Small intestine (tissue), 7 donors: ENCODE measurements around the gene MPP3. TPM values are rescaled to one million over a fixed set of nuclear protein-coding genes. Genes with fewer than 3 reads are reported as not detected.

Experiments
- DNase-seq, 2 donors: peaks; one replicate each; pipeline versions ENCODE4 v3.0.0 to v3.0.0-alpha.2; 2013
- FAIRE-seq: peaks from 2 replicates; lab custom pipeline; 2012; peaks lifted over from hg19 to GRCh38; lab: Jason Lieb, UNC
- H3K27ac ChIP-seq, 3 donors: one replicate each; pipeline ENCODE4 v1.5.1; 2013; ENCODE audit warnings: low read length in 2 of 3, mild to moderate bottlenecking in 2 of 3, control low read depth in 1 of 3, inconsistent platforms in 1 of 3, low read depth in 1 of 3, moderate library complexity in 1 of 3
- H3K27me3 ChIP-seq, 3 donors: one replicate each; pipeline ENCODE4 v1.6.1; 2013; ENCODE audit warnings: low read length in 3 of 3, inconsistent platforms in 1 of 3; ENCODE audit not compliant: control insufficient read depth in 3 of 3, insufficient read depth in 3 of 3
- H3K36me3 ChIP-seq, 3 donors: one replicate each; pipeline ENCODE4 v1.6.1; 2013; ENCODE audit warnings: low read length in 3 of 3, inconsistent platforms in 1 of 3, low read depth in 1 of 3, mild to moderate bottlenecking in 1 of 3, moderate library complexity in 1 of 3; ENCODE audit not compliant: control insufficient read depth in 3 of 3, insufficient read depth in 2 of 3
- H3K4me1 ChIP-seq, 3 donors: one replicate each; pipeline ENCODE4 v1.6.1; 2013; ENCODE audit warnings: low read length in 2 of 3, inconsistent platforms in 1 of 3, low read depth in 1 of 3, mild to moderate bottlenecking in 1 of 3, moderate library complexity in 1 of 3; ENCODE audit not compliant: control insufficient read depth in 3 of 3, insufficient read depth in 2 of 3
- H3K4me3 ChIP-seq, 3 donors: one replicate each; pipeline ENCODE4 v1.5.1; 2013; ENCODE audit warnings: low read length in 3 of 3, control low read depth in 1 of 3, inconsistent platforms in 1 of 3, low read depth in 1 of 3, mild to moderate bottlenecking in 1 of 3, moderate library complexity in 1 of 3
- H3K9me3 ChIP-seq, 2 donors: one replicate each; pipeline ENCODE4 v1.6.1; 2013; ENCODE audit warnings: low read depth in 1 of 2, low read length in 1 of 2; ENCODE audit not compliant: control insufficient read depth in 2 of 2, insufficient read depth in 1 of 2
- WGBS, 3 donors: extraction: QIAGEN DNeasy Blood & Tissue Kit; methylation state at CpG; one replicate each; pipeline ENCODE4 v1.1.7; 2013; 5-methylcytosine and 5-hydroxymethylcytosine counted together
- polyA plus RNA-seq, 4 donors: library from polyadenylated mRNA; stranded (reverse) in 3 of 4; unstranded in 1 of 4; fragments of 200-250 nt in 3 of 4; fragments of 120-200 nt in 1 of 4; gene quantifications; one replicate each; pipeline versions ENCODE4 v1.2.1 to v1.2.3, GENCODE V29; 2013
- donor health status: healthy with polysubstance abuse.
- donor health status: control.
- donor health status: control.
- donor health status: Bipolar disorder and iron deficiency.
- donor health status: healthy.

The MPP3 gene
- polyA plus RNA-seq, 4 donors = 1.2 to 5.4 (median 2.6) TPM

GRCh38 chr17:43767053-43767712 lies 65.8 kb downstream of the MPP3 start:
- Histone ChIP-seq H3K9me3 (no peaks in the 10 kb centered on the region), H3K4me3 (no peak overlapping the region), H3K27me3 (no peaks in the 10 kb centered on the region), H3K36me3 (peaks cover 3 to 51% (median 6%) of the 10 kb centered on the region in 3 donors), H3K4me1 (no peaks in the 10 kb centered on the region), H3K27ac (no peak overlapping the region)
- WGBS, 3 donors = 84 to 87% (median 85%) methylated on average over 6 of the region's 6 CpGs
- FAIRE-seq (no peak), DNase-seq (no peak)

- Histone ChIP-seq H3K27ac (no peak overlapping the region), H3K27me3 (no peaks in the 10 kb centered on the region), H3K4me3 (no peak overlapping the region), H3K9me3 (no peaks in the 10 kb centered on the region), H3K4me1 (no peaks in the 10 kb centered on the region), H3K36me3 (peaks cover 2 to 44% (median 6%) of the 10 kb centered on the region in 3 donors)
- no peak for FAIRE-seq
- DNase-seq = peak; percentile 50 to 65
- 59 to 75% (median 64%) methylated on average over 7 of the region's 7 CpGs for WGBS, 3 donors
Observed at GRCh38 chr17:43766413-43767052, 66.4 kb downstream of the MPP3 start.

GRCh38 chr17:43760254-43760852 lies 72.6 kb downstream of the MPP3 start:
- FAIRE-seq = peak; percentile 65
- Histone ChIP-seq H3K4me1 (peaks cover 0 to 4% (median 0%) of the 10 kb centered on the region in 3 donors), H3K4me3 (no peak overlapping the region), H3K27ac (peak overlapping the region in 1 of 3 donors; percentile 31), H3K36me3 (no peaks in the 10 kb centered on the region), H3K9me3 (no peaks in the 10 kb centered on the region), H3K27me3 (peaks cover 7 to 33% (median 16%) of the 10 kb centered on the region in 3 donors)
- peak; percentile 95 to 97 for DNase-seq
- WGBS, 3 donors = 5 to 15% (median 10%) methylated on average over 10 of the region's 10 CpGs

DNA sequence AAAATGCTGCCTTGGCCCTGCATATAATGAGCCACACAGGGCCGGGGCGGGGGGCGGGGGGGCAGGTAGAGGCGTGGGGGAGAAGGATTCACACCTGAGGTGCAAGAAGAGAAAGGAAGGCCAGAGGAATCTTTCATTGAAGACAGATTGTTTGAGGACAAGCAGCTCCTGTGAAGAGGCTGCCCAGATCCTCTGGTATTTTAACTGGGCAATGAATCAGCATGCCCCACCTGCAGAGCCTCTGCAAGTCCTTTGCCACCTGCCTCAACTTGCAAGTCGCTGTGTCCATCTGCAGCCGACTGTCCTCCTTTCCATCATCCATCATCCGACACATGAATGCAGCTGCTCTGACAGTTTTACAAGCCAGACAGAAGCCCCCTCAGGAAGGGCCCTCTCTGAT lies 73.1 kb downstream of the MPP3 start:
- 62 to 82% (median 72%) methylated on average over 7 of the region's 7 CpGs for WGBS, 3 donors
- no peaks in the 10 kb centered on the region for H3K36me3 ChIP-seq
- FAIRE-seq (no peak), DNase-seq (no peak)
- H3K4me1 ChIP-seq = peaks cover 0 to 4% (median 3%) of the 10 kb centered on the region in 3 donors
- H3K27me3 ChIP-seq = peaks cover 11 to 37% (median 16%) of the 10 kb centered on the region in 3 donors
- H3K4me3 ChIP-seq = no peak overlapping the region
- H3K27ac ChIP-seq = no peak overlapping the region
- H3K9me3 ChIP-seq = no peaks in the 10 kb centered on the region

DNA sequence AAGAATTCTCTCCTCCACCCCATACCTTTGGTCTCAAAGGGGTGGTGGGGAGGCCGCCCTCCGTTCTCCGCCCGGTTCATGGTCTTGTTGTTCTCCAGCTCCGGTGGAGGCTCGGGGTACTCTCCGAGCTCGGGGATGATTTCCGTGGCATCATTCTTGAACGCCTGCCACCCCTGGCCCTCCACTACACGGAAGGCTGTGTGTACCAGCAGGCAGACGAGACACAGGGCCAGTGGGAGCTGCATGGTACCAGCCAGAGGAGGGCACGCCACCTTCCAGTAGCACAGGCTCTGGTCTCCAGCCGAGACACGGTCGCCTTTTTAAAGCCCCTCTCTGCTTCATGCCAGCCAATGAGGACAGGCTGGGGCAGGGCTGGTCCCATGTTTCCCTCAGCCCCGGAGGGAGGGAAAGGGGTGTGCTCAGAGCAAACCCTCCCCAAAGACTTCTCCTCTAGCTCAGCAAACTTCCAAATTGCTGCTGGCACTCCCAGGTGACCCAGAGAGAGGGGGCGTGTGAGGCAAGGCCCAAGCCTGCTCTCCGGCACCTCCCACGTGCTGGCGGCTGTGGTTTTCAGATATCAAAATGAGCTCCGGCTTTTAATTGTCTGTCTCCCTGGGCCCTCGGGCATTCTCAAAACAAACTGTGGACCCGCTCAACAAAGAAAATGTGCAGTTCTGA lies 74.3 kb downstream of the MPP3 start, which contains the start of gene SOST:
Gene SOST (minus strand): TSS at position 295 of the 678 bp plus-strand sequence. CDS start 50 bp downstream, at position 245.
- H3K27me3 ChIP-seq = peaks cover 11 to 49% (median 20%) of the 10 kb centered on the region in 3 donors
- DNase-seq = no peak
- FAIRE-seq = no peak
- H3K36me3 ChIP-seq = no peaks in the 10 kb centered on the region
- H3K27ac ChIP-seq = no peak within 1 kb of the TSS
- 82 to 86% (median 84%) methylated on average over 24 of the region's 24 CpGs for WGBS, 3 donors
- H3K4me3 ChIP-seq = no peak within 1 kb of the TSS
- no peaks in the 10 kb centered on the region for H3K9me3 ChIP-seq
- H3K4me1 ChIP-seq = peaks cover 0 to 4% (median 3%) of the 10 kb centered on the region in 3 donors

- no peak for FAIRE-seq
- WGBS, 3 donors = 65 to 81% (median 68%) methylated on average over 6 of the region's 6 CpGs
- H3K27ac ChIP-seq = no peak overlapping the region
- no peaks in the 10 kb centered on the region for H3K36me3 ChIP-seq
- H3K4me1 ChIP-seq = peaks cover 0 to 4% (median 3%) of the 10 kb centered on the region in 3 donors
- H3K27me3 ChIP-seq = peaks cover 11 to 51% (median 20%) of the 10 kb centered on the region in 3 donors
- H3K4me3 ChIP-seq = no peak overlapping the region
- no peaks in the 10 kb centered on the region for H3K9me3 ChIP-seq
- no peak for DNase-seq
Observed at GRCh38 chr17:43758086-43758485, 74.9 kb downstream of the MPP3 start.

GRCh38 chr17:43757171-43757660 lies 75.7 kb downstream of the MPP3 start:
- Histone ChIP-seq H3K27ac (no peak overlapping the region), H3K9me3 (no peaks in the 10 kb centered on the region), H3K36me3 (no peaks in the 10 kb centered on the region), H3K4me3 (no peak overlapping the region), H3K4me1 (peaks cover 0 to 4% (median 3%) of the 10 kb centered on the region in 3 donors), H3K27me3 (peaks cover 11 to 56% (median 20%) of the 10 kb centered on the region in 3 donors)
- no peak for FAIRE-seq
- 67 to 82% (median 73%) methylated on average over 8 of the region's 8 CpGs for WGBS, 3 donors
- no peak for DNase-seq

DNA sequence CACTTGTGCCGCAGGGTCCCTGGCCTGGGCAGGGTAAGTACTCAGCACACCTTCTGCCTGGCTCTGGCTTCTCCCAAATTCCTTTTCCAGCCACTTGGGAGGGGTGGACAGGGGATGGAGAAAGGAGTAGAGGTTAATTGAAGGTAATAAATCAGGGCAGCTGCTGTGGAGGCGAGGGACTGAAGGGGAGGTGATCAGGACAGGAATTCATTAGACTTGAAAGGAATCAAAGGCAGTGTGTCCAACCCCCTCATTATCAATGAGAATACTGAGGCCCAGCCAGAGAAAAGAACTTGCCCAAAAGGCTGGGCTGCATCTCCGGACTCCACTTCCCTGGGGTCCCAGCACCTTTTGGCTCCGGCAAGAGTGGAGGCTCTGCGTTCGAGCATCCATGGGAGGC lies 76.7 kb downstream of the MPP3 start:
- Histone ChIP-seq H3K4me1 (peaks cover 0 to 4% (median 3%) of the 10 kb centered on the region in 3 donors), H3K27ac (no peak overlapping the region), H3K27me3 (peaks cover 11 to 56% (median 20%) of the 10 kb centered on the region in 3 donors), H3K36me3 (no peaks in the 10 kb centered on the region), H3K4me3 (no peak overlapping the region), H3K9me3 (no peaks in the 10 kb centered on the region)
- DNase-seq (no peak), FAIRE-seq (no peak)
- WGBS, 3 donors = 80 to 82% (median 82%) methylated on average over 6 of the region's 6 CpGs
